PC-9 (cell line): ENCODE data around the gene LNX2.

ENCODE experiments used
- EZH2 ChIP-seq: fragments of 200-600 bp; sonication (generic); IDR thresholded peaks from 2 replicates; pipeline ENCODE4 v1.8.0; 2017; ENCODE audit warnings: antibody characterized with exemption, low read depth
- TF ChIP-seq, protein P1 (sequence below): fragments of 200-600 bp; sonication (generic); conservative IDR thresholded peaks from 2 replicates; pipeline ENCODE4 v1.6.1; 2017; ENCODE audit warnings: mixed run types, antibody characterized with exemption, mild to moderate bottlenecking, moderate library complexity

DNA sequence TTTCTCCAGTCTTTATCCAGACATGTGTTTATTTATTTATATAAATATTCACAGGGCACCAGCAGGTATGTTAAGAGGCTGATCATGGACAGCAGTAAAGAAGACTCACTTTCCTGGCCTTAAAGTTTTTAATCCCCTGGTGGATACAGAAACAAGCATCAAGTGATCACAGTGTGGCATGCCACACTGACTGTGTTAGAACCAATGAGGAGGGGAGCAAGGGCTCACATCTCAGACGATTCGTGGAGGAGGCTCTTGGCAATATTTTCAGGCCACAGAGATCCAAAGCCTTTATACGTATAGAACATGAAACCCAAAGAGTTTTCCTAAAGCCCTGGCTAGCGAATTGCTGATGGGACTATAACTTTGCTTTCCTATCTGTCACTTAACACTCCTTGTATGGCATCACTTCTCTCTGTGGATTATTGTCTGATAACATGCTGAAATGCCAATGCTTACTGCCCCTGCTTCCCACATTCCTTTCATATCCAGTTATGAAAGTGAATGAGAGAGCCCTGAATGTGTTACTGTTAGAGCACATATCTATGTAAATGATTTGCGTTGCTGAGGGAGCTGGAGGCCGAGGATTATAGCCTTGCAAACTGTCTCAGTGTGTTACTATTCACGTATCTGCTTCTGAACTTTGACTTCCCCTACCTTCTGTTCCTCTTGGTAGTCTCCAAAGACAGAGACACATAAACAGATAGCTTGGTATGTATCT, 39.0 kb upstream of the LNX2 start:
- TF ChIP-seq, protein P1, sequence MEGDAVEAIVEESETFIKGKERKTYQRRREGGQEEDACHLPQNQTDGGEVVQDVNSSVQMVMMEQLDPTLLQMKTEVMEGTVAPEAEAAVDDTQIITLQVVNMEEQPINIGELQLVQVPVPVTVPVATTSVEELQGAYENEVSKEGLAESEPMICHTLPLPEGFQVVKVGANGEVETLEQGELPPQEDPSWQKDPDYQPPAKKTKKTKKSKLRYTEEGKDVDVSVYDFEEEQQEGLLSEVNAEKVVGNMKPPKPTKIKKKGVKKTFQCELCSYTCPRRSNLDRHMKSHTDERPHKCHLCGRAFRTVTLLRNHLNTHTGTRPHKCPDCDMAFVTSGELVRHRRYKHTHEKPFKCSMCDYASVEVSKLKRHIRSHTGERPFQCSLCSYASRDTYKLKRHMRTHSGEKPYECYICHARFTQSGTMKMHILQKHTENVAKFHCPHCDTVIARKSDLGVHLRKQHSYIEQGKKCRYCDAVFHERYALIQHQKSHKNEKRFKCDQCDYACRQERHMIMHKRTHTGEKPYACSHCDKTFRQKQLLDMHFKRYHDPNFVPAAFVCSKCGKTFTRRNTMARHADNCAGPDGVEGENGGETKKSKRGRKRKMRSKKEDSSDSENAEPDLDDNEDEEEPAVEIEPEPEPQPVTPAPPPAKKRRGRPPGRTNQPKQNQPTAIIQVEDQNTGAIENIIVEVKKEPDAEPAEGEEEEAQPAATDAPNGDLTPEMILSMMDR: no peak
- no peak for TF ChIP-seq EZH2
